HG03571 (cell line): ENCODE results near the gene TSHZ2.
"Not testable (repeated sequence)": the region's sequence is repeated elsewhere in the genome, so short reads cannot be mapped to it uniquely, and the experiment has no call there.

Experiments
- ATAC-seq: cut with Tn5 transposase; IDR thresholded peaks from one replicate; pipeline ENCODE4 v1.9.1; 2021; ENCODE audit not compliant: unreplicated experiment

TSHZ2 gene

DNA sequence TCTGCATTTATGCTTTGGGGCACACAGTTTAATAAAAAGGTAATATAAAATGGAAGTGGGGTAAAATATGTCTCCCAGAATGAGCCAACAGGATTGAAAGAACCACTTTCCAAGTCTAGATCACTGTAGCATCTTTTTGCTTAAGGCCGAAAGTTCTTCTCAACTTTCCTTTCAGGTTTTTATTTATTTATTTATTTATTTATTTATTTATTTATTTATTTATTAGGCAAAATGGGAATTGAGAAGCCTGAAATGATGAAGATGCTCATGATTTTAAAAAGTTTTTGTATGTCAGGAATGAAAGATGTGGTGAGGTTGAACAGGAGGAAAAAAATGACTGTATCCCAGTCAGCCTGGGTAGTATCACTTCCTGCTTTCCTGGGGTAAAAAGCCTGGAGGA is 24.0 kb downstream of the TSHZ2 start:
- ATAC-seq, result no peak

GRCh38 chr20:52996658-52997057 is 24.5 kb downstream of the TSHZ2 start:
- no peak for ATAC-seq

- ATAC-seq, result no peak
These were observed 26.1 kb downstream of the TSHZ2 start for GRCh38 chr20:52998268-52998667.

DNA sequence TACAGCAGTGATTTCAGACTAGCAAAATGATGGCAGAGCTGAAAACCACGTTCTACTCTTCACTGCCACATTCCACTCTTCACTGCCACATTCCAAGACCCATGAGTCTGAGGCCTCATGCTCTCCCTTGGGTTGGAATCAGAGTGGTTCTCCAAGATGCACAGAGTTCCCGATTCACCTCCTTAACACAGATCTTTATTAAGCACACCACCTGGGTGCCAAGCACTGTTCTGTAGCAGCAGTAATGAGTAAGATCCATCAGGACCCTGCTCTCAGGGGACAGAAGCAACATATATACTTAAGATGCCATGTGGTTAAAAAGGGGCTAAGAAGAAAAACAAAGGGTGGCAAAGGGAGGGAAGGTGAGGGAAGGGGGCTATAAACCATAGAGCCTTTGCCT is 26.9 kb downstream of the TSHZ2 start:
- ATAC-seq, result no peak

DNA sequence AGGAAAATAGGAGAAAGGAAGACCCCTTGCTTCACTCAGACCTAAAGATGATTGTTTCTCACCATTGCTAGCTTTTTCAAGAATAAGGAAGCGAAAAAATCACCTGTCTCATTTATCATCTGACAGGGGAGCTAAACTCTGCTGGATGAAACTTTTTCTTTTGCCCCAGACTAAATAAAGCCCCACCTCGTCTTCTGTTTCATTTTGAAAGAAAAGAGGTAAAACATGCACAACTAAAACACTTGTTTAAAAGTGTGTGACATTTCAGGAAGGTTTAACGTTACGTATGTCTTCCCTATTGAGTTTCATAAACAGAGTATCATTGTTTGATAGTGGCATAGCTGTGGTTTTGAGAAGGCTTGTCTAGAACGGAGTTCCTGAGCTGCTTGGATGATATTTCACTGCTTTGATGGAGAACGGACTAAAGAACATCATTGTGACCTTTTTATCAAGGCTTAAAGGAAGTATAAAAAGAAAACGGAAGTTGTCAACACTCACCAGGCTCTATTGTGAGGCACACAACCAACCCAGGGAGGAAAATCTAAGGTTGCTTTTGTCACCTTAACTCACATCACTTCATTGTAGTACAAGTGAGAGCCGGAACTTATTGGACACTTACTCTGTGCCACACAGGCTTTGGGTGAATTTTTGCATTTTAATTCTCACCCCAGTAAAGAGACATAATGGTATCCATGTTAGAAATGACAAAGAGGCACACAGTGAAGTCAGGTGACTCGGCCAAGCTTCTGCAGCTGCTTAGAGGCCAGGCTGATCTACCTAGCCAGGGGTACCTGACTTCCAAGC is 29.5 kb downstream of the TSHZ2 start:
- no peak for ATAC-seq

DNA sequence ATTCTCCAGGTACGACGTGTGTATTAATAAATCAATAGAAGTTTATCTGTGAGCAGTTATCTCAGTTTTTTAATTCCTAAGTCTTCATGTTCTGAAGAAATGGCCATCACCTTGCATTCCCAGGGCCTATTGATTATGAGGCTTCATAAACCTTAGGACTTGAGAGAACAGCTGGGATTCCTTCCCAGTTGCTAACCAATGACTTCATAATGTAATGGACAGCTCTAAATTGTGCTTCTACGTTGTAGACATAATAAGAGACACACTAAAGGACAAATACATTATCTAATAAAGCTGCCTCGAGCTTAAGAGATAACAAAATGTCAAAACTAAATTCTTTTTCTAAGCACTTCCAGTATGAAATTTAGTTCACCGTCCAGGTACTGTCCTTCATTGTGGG is 30.6 kb downstream of the TSHZ2 start:
- ATAC-seq, result no peak

DNA sequence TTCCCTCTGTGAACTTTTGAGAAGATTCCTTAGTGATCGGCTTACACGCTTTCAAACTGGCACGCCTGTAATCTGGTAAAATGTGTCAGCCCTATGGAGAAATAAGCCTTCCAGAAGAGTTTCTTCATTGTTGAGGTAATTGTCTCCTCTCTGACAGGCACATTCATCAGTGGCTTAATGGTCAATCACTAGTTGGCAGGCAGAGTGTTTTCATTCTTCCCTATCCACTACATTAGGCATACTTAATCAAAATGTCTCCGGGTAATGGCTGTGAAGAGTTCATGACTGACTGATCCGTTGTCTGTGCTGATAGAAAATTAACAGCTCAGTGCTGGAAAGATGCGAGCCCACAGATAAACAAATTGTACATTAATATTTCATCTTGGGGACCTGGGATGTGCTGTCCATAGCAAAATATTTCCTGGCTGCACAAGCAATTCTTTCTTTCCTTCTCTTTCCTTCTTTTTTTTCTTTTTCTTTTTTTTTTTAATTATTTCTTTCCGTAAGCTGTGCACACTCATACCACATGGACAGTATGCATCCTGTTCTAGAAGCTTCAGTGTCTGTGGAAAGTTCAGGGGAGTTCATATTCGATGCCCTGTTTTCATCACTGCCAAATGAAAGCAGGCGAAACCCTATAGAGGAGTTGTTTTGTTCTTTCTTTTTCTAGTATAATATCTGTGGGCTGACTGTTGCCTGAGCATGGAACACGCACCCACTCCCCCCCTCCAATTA is 31.4 kb downstream of the TSHZ2 start:
- ATAC-seq, result no peak

- no peak for ATAC-seq
These were observed 32.2 kb downstream of the TSHZ2 start for GRCh38 chr20:53004267-53004813.

DNA sequence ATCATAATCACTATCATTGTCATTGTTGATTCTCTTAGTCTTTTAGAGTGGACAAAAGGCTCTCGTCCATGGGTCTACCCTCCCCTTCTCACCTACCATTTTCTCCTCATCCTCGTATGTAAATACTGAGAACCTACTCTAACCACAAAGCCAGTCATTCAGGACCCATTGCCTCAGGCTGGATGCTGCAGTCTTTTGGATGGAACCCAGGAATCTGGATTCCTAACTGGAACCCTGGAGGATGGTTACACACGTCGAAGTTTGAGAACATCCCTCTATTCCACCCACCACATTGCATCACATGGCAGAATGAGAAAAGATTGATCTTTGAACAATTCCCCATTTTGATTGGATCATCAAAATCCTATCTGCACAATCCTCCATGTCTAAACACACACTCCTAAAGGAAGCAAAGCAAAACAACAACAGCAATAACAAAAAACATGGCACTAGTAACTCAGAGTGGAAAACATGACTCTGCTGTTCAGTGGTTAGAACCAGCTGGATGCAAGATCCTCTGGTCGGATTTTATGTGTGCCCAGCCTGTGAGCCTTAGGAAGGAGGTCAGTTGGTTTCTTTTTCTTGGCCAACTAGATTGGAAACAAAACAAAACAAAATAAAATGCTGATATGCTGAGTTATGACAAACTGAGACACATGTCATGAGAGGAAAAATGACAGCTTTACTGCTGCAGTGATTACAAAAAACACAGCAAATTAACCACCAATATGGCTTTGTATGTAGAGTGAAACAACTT is 38.0 kb downstream of the TSHZ2 start:
- no peak for ATAC-seq

- ATAC-seq, result no peak
These were observed 39.5 kb downstream of the TSHZ2 start for GRCh38 chr20:53011640-53012039.

DNA sequence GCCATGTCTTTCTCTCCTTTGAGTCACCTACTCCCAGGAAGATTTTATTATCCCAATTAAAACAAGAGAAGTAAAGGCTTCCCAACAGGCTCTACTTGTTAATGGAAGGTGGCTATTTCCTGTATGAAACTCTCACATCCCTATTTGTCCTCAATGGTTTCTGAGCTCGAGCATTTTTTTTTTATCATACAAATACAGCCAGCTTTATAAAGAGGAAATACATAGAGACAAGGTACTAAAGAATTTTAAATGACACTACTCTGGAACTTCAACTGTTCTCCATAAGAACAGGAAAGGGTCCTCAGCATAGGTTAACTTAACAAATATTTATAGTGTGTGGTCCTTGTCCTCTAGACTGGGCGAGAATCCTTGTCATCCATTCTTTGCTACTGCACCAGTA is 41.0 kb downstream of the TSHZ2 start:
- ATAC-seq, result no peak

- ATAC-seq, result no peak
These were observed 41.7 kb downstream of the TSHZ2 start for GRCh38 chr20:53013847-53014246.

DNA sequence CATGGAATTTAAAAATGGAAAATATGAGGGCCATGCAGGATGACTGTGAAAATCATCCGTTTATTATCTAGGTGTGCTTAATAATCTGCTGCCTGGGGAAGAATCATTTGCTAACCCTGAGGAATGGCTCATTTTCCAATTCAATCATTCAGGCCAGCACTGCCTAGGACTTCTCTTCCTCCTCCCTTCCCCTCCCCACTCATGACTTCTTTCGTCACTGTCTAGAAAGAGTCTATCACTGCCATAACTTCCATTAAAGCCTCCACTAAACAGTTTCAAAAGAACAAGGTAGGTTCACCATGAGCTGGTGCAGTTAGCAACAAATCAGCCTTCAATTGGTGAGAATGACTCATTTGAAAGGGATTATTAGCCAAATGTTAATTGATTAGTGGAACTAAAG is 43.9 kb downstream of the TSHZ2 start:
- ATAC-seq, result no peak

DNA sequence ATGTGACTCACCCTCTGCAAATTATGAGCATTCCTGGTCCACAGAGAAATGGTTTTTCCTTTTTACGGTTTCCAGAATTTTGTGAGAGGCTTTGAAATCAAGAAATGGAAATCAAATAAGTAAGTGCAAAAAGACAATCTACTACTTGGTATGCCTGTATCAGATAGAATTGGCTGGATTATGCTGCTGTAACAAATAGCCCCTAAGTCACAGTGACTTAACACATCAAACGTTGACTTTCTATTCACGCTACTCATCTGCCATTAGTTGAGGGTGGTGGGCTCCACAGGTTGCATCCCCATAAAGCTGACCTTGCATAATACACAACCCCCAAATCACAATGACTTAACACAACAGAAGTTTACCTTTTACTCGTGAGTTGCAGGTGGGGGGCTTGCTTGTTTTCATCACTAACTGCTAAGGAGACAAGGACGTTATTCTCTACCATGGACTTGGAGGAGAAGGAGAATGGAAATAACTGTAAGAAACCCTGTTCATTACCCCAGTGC is 44.4 kb downstream of the TSHZ2 start:
- no peak for ATAC-seq

- no peak for ATAC-seq
These were observed 45.0 kb downstream of the TSHZ2 start for GRCh38 chr20:53017206-53017605.

- ATAC-seq, result no peak
These were observed 47.3 kb downstream of the TSHZ2 start for GRCh38 chr20:53019464-53019863.

DNA sequence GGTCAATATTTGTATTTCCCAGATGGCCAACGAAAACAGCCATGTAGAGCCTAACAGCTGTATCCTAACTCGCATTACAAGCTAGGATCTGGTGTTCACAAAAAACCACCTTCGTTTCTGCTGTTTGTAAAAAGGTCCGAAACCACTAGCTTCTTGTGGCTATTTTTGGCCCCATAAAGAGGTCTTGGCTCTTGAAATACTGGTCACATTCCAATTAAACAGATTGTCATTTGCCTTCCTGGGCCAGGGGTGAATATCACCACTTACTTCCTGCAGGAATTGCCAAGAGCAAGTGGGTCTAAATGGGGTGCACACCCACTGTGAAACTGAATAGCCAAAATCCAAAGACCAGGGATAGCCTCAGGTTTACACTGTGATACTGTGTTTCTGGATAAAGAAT is 48.2 kb downstream of the TSHZ2 start:
- no peak for ATAC-seq

GRCh38 chr20:53020834-53021233 is 48.7 kb downstream of the TSHZ2 start:
- no peak for ATAC-seq

DNA sequence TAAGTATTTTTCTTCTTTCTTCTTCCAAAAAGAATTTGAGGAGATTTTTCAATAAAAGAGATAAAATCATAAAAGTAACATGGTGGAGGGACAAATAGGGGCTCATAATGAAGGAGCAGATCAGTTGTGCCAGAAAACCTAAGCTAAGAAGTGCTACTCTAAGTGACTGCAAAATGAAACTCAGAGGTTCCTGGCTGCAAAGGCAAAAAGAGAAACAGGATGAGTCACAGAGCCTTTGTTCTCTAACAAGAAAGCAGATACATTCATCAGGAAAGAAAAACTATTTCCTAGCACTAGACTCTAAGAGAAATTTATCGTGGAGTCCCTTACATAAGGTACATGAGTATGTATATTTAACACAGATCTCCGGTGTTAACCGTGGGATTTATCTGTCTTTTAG is 49.8 kb downstream of the TSHZ2 start:
- no peak for ATAC-seq

- no peak for ATAC-seq
These were observed 51.8 kb downstream of the TSHZ2 start for GRCh38 chr20:53023732-53024520.

DNA sequence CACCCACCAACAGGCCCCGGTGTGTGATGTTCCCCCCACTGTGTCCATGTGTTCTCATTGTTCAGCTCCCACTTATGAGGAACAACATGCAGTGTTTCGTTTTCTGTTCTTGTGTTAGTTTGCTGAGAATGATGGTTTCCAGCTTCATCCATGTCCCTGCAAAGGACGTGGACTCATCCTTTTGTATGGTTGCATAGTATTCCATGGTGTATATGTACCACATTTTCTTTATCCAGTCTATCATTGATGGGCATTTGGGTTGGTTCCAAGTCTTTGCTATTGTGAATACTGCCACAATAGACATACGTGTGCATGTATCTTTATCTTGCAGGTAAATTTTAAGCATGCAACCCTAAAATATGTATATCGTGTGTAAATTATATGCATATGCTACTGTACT is 52.5 kb downstream of the TSHZ2 start:
- ATAC-seq, result not testable (repeated sequence)
